ENCODE data around the gene MAPKAPK3.

Gene MAPKAPK3

GRCh38 chr3:50587806-50588758, 28.9 kb upstream of the MAPKAPK3 start:
- DNase-seq: peak; percentile 77 to 78

GRCh38 chr3:50588759-50589433, 28.1 kb upstream of the MAPKAPK3 start:
- DNase-seq: no peak

GRCh38 chr3:50591196-50591741, 25.7 kb upstream of the MAPKAPK3 start:
- peak in 1 of 2 donors; percentile 31 for DNase-seq

- DNase-seq: peak in 1 of 2 donors; percentile 59
Observed at GRCh38 chr3:50592568-50592967, 24.4 kb upstream of the MAPKAPK3 start.

GRCh38 chr3:50594253-50594785, 22.6 kb upstream of the MAPKAPK3 start:
- DNase-seq: no peak

GRCh38 chr3:50599115-50599715, 17.7 kb upstream of the MAPKAPK3 start:
- DNase-seq: no peak

GRCh38 chr3:50599716-50600118, 17.2 kb upstream of the MAPKAPK3 start:
- no peak for DNase-seq

- no peak for DNase-seq
Observed at GRCh38 chr3:50600141-50600753, 16.7 kb upstream of the MAPKAPK3 start.

- DNase-seq: peak; percentile 97
Observed at GRCh38 chr3:50600841-50601591, 15.9 kb upstream of the MAPKAPK3 start.

GRCh38 chr3:50602595-50603191, 14.3 kb upstream of the MAPKAPK3 start:
- DNase-seq: no peak

GRCh38 chr3:50603261-50604109, 13.5 kb upstream of the MAPKAPK3 start:
- DNase-seq: no peak

GRCh38 chr3:50604110-50604621, 12.8 kb upstream of the MAPKAPK3 start:
- no peak for DNase-seq

- DNase-seq: peak in 1 of 2 donors; percentile 68
Observed at GRCh38 chr3:50604628-50605588, 12.0 kb upstream of the MAPKAPK3 start.

- peak in 1 of 2 donors; percentile 37 for DNase-seq
Observed at GRCh38 chr3:50605901-50606326, 11.0 kb upstream of the MAPKAPK3 start.

- peak; percentile 46 to 65 for DNase-seq
Observed at GRCh38 chr3:50606596-50606995, 10.4 kb upstream of the MAPKAPK3 start.

GRCh38 chr3:50607271-50608091, 9.5 kb upstream of the MAPKAPK3 start:
- no peak for DNase-seq

GRCh38 chr3:50608278-50608677, 8.7 kb upstream of the MAPKAPK3 start:
- no peak for DNase-seq
